GM19452 (cell line): ENCODE measurements around the gene HOXC5.

Experiments used
- ATAC-seq: cut with Tn5 transposase; IDR thresholded peaks from one replicate; pipeline ENCODE4 v1.9.1; 2021; ENCODE audit not compliant: unreplicated experiment

The HOXC5 gene

DNA sequence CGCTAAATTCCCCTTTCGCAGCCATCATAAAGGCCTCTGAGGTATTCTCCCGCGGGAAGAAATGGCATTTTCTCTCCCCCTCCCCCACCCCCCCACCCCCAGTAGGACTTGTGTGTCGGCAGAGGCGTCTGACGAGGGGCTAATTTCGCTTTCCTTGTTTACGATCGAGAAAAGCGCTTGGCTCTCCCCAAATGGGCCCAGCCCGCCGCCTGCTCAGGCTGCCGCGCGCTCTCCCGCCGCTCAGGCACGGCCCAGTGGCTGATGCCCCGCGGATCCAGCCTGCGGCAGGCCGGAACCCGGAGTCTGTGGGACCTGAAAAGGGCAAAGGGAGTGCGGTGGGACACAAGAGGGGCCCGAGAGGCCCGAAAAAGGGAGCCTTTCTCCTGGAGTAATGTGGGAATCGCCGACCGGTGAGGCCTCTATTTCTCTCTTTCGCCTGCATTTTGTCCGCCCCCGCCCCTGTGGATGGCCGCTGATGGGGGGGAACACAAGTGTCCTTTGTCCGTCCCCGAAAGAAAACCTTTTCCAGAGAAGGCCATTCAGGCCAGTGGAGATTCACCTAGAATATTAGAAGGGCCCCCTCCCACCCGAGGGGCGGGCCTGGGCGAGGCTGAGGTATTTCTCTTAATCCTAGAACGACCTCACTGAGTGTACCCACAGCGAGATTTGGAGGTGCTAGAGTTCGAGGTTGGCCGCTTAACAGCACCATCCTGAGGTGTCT is 13.6 kb upstream of the HOXC5 start:
- ATAC-seq, result no peak

DNA sequence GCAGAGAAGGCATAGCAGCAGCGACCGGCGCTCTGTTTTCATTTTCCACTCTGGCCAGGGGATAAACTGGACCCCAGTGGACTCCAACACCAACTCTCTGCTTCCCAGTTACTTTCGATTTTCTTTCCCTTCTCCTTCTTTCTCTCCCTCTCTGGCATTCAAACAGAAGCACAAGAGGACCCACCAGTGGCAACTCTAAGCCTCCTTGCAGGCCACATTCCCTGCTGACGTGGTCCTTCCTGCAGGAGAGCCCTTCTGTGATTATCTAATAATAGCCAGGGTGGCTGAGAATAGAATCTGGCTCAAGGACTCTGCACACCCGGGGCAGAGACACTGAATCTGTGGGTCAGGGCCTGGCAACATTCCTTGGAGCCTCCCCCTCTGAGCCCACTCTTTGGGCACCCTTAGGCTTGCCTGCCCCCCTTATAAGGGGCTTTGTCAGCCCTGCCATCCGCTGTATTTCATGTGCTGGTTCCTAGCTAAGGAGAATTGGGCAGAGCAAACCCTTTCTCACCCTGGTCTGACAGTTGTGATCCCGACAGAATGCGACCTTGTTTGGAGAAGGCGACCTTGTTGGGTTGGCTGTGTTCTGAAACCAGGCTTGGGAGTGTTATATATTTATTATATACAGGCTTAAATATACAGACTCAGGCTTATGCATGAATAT is 12.8 kb upstream of the HOXC5 start:
- ATAC-seq, result no peak

DNA sequence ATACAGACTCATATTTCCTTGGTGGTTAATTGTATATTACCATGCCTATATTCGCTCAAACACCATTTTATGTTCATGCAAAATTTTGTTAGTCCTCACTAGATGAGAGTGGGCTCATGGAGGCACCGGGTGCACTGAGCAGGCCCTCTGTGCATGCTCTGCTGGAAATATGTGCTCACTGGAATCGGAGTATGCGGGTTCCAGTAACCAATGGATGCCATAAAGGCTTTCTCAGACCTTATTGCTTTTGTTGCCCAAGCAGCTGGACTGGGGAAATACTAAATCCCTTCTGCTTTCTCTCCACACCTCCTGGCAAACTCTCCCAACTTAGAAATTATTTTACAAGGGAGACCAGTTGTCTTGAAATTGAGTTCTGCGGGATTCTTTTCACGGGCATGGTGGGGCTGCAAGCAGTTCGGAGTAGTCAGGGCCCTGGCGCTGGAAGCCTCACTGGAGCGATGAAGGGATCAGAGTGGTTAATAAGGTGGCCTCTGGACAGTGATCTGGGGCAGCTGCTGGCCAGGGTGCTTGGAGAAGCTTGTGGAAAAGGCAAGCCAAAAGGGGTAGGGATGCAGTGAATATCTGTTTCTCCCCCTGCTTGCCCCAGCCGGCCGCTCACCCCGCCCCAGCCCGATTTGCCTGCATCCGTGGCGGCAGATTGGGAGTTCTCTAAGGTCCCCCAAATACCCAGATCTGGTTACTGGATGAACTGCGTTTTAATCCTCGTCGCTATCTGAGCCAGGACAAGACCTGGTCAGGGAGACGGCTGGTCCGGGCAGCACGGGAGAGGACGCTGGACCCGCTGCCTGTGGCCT is 12.1 kb upstream of the HOXC5 start:
- no peak for ATAC-seq

DNA sequence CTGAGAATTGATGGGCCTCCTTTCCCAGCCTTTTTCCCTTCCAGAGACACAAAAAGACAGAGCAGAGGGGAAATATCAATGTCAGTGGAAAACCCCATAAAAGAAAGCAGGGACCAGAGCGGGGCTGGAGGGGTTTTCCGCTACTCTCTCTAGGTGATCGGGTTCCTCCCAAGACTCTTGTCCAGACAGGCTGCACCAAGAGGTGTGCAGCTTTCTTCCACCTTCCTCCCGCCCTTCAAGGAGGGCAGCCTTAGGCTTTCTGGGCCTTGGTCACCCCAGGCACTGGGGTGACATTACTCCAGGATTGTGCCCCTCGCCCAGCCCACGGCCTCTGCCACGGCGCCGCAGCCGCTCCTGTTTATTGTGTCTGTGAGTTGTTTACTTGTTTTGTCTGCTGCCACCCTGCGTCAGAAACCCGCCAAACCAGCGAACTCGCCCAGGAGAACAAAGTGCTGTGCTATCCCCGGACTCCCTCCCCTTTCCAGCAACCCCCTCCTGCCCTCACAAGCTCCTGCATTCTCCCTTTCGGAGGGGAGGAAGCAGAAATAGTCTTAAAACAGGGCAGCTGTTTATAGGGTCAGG is 11.3 kb upstream of the HOXC5 start:
- ATAC-seq, result no peak

DNA sequence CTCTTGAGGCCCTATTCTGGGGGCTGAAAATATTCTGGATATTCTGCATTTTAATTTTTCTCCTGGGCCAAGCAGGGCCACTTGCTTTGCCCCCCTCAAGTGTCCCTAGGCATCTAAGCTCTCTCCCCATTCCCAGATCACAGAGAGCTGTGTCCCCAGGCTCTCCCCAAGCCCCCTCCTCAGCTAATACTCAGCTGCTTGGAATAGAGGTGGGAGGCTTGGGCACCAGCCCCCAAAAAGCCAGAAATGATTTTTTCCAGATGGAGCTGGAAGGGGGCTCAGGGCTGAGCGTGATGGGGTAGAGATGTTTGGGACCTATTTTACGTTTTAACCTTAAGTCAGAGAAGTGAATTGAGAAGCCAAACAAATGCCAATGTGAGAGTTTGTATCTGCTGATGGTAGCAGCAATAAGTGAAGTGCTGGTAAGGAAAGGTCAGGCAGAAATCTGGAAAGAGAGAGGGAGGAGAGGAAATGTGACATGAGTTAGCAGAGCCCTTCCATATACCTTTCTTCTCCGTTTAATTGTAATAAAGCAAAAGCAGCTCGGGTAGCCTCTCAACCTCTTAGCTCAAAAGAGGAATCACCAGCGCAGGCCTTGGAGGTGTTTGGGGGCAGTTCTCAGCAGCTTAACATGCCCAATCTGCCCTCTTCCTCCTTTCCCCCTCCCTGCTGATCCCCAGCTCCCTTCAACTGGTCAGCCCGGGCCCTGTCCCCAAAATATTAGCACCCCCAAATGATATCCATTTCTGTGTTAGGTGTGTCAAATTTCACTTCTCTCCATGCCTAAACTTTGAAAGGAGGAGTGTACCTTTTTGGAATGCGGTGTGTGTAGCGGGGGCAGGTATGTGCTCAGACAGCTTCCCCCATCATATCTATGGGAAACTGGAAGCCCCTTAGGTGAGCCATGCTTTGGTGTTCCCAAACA is 9.6 kb upstream of the HOXC5 start:
- ATAC-seq, result no peak

DNA sequence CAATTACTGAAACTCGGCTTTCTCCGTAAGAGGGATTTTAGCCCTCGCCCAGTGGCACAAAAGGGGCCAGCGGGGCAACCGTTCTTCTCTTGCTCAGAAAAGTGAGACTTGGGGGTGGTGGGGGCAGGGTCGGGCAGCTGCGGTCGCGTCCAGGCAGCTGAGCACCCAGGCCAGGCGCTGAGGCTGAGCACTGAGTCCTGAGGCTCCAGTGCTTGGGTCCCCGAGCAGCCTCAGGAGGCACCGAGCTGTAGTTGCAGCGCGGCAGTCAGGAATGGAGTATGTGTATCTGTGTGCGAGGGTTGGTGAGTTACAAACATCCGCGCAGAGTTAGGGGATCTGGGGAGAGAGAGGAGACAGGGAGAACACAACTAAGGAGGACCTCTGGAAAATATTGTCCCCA is 8.7 kb upstream of the HOXC5 start:
- no peak for ATAC-seq

DNA sequence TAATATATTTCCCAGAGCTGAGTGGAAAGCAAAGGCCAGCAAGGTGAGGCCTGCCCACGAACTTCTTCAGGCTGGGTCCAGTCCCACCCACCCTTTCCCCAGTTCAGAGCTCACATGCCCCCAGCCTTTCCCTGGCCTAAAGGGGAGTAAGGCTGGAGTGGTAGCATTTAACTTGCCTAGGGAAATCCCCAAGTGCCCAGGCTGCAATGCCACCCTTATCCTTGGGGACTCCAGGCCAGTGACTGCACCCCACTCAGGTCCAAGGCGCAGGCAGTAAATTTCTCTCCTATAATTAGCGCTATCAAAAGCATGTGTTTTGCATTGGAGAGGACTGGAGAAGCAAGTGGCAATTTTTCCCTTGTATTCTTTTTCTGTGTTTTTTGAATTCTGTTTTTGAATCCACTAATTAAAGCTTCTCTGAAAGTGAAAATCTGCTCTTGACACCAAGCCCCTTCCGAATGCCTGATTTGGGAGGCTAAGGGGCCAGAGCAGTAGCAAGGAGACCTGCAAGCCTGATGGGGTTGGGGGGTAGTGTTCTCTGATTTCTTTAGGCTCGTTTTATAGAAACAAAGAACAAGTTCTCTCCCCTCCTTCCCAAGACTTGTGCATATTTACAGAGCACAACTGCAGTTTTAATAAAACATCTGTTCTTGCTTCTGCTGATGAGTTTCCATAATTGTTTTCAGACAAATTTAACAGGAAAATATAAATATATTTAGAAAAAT is 8.1 kb upstream of the HOXC5 start:
- no peak for ATAC-seq

DNA sequence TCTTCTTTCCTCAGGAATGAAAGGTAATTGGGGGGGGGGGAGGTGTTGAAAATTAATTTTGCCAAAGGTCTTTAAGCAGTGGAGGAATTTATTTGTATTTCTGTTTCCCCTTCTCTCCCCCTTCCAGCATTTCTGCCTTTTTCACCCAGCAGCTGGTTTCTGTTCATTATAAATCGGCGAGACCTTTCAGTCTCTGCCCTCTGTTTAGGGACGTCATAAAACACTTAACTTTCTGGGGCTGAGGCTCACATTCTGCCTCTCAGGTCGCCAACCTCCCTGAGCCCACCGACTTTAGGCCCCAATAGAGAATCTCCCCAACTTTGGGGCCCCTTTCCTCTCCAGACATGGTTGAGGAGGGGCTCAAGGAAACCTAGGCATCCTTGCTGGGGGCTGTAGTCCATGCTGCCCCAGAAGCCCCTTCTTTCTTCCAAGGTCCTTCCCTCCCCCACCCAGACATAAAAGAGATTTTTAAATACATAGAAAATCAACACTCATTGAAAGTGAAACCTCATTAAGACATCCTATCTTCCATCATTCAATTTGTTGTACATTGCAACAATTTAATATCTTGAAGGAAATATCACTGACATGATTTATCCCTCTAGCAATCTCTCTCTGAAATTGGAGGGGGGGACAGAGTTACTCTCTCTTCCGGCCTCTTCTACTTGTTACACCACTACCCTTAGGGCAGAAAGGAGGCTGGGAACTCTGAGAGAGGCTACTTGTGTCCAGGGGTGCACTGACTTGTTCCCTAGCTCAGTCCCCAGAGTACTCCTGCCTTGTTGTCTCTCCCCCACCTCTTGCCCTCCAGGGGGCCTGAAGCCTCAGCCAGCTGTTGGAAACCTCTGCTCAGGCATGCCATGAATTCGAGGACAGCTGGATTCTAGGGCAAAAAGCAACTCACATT is 7.1 kb upstream of the HOXC5 start:
- ATAC-seq, result no peak

DNA sequence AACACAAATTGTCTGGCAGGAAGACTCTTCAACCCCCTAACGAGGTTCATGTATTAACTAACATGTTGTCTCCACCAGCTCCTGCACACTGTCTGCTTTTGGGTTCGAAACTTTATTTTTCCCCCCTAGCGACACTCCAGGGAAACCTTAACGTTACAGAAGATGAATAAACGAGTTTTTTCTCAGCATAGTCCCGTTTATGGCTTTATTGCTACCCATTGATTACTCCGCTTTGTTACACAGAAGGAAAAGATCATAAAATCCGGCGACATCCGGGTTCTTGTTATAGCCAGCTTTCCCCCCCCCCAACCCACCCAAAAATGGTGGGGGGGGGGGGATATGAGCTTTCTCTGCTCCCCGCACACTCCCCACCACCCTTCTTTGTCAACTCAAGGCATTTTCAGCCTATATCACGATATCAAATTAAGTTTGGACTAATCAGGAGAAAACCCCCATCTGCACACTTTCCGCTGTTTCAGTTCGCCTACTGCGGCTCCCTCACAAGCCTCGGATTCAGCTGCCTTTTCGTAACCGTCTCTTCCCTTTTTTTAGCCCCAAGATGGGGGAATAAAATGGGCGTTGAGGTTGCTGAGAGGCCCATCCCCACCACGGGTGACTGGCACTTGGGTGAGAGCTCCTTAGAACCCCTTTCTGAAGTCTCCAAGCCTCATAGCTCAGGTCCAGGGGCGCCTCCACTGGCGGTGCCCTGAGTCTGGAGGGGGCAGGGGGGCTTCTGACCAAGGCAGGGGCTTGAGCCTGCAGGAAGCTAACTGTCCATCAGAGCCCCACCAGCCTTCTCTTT is 6.0 kb upstream of the HOXC5 start:
- no peak for ATAC-seq

DNA sequence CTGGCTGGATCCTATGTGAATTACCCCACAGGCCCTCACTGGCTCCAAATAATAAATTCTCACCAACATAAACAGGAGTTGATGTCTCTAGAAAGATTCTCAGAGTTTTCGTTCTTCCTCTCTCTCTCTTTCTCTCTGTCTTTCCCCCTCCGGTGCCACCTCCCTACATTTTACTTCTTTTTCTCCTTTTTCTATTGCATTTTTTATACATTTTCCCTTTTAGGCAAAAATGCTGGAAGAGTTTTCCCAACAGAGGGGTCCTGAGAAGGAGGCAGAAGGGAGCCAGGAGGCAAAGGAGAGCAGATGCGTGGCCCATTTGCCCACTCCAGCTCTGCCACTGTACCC is 5.4 kb upstream of the HOXC5 start:
- no peak for ATAC-seq

DNA sequence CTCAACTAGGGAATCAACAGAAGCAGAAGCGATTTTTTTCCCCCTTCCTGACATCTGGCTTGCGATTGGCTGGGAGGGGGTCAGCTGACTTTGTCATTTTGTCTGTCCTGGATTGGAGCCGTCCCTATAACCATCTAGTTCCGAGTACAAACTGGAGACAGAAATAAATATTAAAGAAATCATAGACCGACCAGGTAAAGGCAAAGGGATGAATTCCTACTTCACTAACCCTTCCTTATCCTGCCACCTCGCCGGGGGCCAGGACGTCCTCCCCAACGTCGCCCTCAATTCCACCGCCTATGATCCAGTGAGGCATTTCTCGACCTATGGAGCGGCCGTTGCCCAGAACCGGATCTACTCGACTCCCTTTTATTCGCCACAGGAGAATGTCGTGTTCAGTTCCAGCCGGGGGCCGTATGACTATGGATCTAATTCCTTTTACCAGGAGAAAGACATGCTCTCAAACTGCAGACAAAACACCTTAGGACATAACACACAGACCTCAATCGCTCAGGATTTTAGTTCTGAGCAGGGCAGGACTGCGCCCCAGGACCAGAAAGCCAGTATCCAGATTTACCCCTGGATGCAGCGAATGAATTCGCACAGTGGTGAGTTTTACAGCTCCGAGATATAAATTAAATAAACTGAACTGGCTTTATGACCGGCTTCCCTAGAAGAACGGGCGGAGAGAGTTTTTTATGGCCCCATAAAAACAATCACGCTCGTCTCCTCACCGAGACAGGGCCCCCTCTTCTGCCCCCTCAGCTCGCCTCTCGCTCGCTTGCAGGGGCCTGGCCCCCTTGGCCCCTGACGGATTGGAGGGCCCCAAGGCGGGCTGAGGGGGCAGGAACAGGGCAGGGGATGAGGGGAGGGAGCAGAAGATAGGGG is 4.3 kb upstream of the HOXC5 start, which contains the start of gene HOXC6:
HOXC6 (plus strand) TSS at position 127 of the 888 bp plus-strand sequence; CDS start at position 209, 82 bp downstream.
- no peak for ATAC-seq

DNA sequence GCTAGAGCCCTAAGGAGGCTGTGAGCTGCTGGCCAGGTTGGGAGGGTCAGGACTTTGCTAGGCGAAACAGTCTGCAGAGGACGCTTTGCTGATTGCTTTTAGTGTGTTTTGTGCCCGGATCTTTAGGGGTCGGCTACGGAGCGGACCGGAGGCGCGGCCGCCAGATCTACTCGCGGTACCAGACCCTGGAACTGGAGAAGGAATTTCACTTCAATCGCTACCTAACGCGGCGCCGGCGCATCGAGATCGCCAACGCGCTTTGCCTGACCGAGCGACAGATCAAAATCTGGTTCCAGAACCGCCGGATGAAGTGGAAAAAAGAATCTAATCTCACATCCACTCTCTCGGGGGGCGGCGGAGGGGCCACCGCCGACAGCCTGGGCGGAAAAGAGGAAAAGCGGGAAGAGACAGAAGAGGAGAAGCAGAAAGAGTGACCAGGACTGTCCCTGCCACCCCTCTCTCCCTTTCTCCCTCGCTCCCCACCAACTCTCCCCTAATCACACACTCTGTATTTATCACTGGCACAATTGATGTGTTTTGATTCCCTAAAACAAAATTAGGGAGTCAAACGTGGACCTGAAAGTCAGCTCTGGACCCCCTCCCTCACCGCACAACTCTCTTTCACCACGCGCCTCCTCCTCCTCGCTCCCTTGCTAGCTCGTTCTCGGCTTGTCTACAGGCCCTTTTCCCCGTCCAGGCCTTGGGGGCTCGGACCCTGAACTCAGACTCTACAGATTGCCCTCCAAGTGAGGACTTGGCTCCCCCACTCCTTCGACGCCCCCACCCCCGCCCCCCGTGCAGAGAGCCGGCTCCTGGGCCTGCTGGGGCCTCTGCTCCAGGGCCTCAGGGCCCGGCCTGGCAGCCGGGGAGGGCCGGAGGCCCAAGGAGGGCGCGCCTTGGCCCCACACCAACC is 3.1 kb upstream of the HOXC5 start:
- no peak for ATAC-seq

DNA sequence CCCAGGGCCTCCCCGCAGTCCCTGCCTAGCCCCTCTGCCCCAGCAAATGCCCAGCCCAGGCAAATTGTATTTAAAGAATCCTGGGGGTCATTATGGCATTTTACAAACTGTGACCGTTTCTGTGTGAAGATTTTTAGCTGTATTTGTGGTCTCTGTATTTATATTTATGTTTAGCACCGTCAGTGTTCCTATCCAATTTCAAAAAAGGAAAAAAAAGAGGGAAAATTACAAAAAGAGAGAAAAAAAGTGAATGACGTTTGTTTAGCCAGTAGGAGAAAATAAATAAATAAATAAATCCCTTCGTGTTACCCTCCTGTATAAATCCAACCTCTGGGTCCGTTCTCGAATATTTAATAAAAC is 2.4 kb upstream of the HOXC5 start:
- ATAC-seq, result no peak

DNA sequence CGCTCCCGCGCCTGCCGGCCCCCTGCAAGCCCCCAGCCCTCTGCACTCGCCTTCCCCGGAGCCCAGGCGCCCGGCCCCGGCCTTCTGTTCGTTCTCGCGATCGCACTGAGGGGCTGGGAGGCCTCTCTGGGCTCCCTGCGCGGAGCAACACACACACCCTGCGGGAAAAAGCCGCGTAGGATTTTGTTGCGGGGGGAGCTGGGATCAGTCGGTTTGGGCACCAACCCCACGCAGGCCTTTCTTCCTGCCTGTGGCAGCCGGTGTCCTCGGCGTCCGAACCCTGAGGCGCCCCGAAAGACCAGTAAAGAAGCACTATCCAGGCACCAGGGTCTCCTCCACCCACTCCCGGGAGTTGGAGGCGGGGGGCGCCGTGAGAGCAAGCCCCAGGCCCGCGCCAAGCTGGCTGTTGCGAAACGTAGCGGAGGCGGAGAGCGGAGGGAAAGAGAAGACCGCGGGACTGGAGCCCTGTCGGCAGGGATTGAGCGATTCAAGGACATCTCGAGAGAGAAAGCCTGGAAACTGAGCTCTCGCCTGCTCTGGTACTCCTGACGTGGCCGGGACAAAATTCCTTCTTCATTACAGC is 1.9 kb upstream of the HOXC5 start:
- no peak for ATAC-seq

DNA sequence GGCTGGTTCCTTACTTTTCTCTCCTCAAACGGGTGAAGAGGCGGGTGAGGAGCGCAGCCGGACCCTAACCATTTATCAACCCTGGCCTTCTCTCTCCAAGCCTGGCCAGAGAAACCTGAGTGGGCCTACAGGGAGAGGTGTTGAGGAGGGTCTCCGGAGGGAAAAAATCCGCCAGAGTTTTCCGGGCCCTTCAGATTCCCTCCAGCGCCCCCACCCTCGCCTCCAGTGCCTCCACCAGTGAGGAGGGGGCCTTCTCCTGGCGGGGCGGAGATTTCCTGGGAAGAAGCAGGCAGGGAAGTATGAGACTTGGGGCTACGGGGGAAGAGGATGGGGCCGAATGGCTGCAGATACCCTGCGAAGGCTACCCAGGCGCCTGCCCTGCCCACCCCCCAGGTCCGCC is 1.4 kb upstream of the HOXC5 start:
- no peak for ATAC-seq
